A549 treated with CORT108297 at 1 μM for 4 hours (cell line): ENCODE results near the gene DSTYK. TPM values are rescaled to one million over a fixed set of nuclear protein-coding genes. Genes with fewer than 3 reads are reported as not detected.

Source experiments
- total RNA-seq: library from RNA; stranded (reverse); fragments of 200-300 nt; extraction: Qiagen RNA extraction; gene quantifications from 5 replicates; pipeline ENCODE4 v1.2.3, GENCODE V29; 2022

DSTYK gene, protein sequence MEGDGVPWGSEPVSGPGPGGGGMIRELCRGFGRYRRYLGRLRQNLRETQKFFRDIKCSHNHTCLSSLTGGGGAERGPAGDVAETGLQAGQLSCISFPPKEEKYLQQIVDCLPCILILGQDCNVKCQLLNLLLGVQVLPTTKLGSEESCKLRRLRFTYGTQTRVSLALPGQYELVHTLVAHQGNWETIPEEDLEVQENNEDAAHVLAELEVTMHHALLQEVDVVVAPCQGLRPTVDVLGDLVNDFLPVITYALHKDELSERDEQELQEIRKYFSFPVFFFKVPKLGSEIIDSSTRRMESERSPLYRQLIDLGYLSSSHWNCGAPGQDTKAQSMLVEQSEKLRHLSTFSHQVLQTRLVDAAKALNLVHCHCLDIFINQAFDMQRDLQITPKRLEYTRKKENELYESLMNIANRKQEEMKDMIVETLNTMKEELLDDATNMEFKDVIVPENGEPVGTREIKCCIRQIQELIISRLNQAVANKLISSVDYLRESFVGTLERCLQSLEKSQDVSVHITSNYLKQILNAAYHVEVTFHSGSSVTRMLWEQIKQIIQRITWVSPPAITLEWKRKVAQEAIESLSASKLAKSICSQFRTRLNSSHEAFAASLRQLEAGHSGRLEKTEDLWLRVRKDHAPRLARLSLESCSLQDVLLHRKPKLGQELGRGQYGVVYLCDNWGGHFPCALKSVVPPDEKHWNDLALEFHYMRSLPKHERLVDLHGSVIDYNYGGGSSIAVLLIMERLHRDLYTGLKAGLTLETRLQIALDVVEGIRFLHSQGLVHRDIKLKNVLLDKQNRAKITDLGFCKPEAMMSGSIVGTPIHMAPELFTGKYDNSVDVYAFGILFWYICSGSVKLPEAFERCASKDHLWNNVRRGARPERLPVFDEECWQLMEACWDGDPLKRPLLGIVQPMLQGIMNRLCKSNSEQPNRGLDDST
- 7.7 to 10.6 TPM (median 9.1 TPM) in 5 replicates for total RNA-seq

DNA sequence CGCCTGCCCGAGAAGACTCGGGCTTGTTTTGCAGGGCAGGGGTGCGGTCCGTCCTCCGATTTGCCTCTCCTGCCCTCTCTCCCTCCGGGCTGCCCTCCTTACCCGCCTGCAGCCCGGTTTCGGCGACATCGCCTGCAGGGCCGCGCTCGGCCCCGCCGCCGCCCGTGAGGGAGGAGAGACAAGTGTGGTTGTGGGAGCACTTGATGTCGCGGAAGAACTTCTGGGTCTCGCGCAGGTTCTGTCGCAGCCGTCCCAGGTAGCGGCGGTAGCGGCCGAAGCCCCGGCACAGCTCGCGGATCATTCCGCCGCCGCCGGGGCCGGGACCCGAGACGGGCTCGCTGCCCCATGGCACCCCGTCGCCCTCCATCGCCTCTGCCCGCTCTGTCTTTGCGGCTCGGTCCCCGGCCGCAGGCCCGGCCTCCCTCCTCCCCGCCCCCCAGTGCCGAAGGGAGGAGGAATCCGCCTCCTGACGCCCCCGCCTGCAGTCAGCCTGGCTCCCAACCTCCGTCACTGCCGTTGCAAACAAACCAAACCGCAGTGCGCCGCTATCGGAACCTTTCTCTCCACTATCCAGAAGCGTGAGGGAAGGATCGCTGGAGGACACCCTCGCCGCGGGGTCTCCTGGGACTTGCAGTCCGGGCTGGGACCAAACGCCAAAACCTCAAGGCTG is at the start of gene DSTYK:
TSS of gene DSTYK (minus strand) at position 534 of the 670 bp plus-strand sequence. CDS start at position 367, 167 bp downstream.

GRCh38 chr1:205227584-205228013 is 16.1 kb upstream of the DSTYK start, which contains the start of gene TMCC2:
Gene TMCC2, plus strand, starts transcription at chr1:205227946. Its CDS starts 619 bp downstream, at chr1:205228565.

DNA sequence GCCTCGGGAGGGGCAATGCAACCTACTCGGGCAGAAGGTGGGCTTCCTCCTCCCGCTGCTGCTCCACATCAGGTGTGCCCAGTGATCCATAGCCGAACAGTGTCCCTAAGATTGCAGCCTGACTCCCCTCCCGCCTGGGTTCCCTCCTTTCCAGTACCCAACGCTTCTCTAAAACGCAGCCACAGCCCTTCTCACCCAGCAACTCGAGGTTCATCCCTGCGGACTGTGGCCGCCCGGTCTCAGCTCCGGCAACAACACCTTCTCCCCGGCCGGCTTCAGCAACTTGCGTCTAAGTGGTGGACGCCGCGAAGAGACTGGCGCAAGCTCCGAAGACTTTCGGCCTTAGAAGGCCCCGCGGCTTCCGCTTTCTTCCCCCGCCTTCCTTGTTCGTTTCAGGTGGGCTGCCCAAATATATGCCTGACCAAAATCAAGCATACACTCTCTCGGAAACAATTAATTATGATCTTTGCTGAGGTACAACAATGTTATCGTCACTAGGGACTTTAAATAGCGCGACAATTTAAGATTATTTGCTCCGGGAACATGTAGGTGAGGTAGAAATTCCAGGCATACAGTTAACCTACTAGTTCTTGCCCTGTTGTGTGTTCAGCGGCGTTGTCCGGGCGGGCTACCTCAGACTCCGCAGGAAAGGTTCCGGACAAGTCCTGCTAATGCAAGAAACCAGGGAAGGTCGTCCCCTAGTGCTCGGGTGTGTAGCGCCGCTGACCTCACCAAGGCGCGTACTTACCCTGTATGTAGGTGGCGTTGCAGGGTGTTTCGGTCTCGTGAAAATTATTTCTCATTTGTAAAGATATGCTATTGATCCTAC is 89.6 kb downstream of the DSTYK start, which contains the start of gene RBBP5:
TSS of gene RBBP5 (minus strand) at position 319 of the 829 bp plus-strand sequence. CDS start at position 214, 105 bp downstream.

Other genes with a start within 250 kb of the DSTYK start
- gene CNTN2, start 168.5 kb downstream of the DSTYK start, total RNA-seq, result 0.01 to 0.03 TPM (median 0.03 TPM) in 3 of 5 replicates, not detected in the others
- gene TMEM81, start 127.2 kb downstream of the DSTYK start, total RNA-seq, result 1.9 to 3.4 TPM (median 2.3 TPM) in 5 replicates
- 11.2 to 16.5 TPM (median 12.1 TPM) in 5 replicates for gene RBBP5, start 89.7 kb downstream of the DSTYK start, total RNA-seq
- gene TMCC2, start 16.2 kb upstream of the DSTYK start, total RNA-seq, result 2.4 to 2.8 TPM (median 2.6 TPM) in 5 replicates
- 28.8 to 35.2 TPM (median 32.9 TPM) in 5 replicates for gene NUAK2, start 110.0 kb upstream of the DSTYK start, total RNA-seq
- gene KLHDC8A, start 145.2 kb upstream of the DSTYK start, total RNA-seq, result 0.47 to 0.76 TPM (median 0.66 TPM) in 5 replicates
- gene LEMD1, start 210.4 kb upstream of the DSTYK start, total RNA-seq, result not detected in 5 replicates
- 0.02 TPM in 1 of 5 replicates, not detected in the others for gene BLACAT1, start 244.3 kb upstream of the DSTYK start, total RNA-seq